Superior temporal gyrus (tissue), 1 donor: ENCODE measurements around the gene CDS1.
"Not testable (repeated sequence)": the region's sequence is repeated elsewhere in the genome, so short reads cannot be mapped to it uniquely, and the experiment has no call there.

Source experiments
- DNase-seq: peaks from one replicate; pipeline ENCODE4 v3.0.0-alpha.2; 2016; ENCODE audit errors: extremely low spot score

CDS1 gene

DNA sequence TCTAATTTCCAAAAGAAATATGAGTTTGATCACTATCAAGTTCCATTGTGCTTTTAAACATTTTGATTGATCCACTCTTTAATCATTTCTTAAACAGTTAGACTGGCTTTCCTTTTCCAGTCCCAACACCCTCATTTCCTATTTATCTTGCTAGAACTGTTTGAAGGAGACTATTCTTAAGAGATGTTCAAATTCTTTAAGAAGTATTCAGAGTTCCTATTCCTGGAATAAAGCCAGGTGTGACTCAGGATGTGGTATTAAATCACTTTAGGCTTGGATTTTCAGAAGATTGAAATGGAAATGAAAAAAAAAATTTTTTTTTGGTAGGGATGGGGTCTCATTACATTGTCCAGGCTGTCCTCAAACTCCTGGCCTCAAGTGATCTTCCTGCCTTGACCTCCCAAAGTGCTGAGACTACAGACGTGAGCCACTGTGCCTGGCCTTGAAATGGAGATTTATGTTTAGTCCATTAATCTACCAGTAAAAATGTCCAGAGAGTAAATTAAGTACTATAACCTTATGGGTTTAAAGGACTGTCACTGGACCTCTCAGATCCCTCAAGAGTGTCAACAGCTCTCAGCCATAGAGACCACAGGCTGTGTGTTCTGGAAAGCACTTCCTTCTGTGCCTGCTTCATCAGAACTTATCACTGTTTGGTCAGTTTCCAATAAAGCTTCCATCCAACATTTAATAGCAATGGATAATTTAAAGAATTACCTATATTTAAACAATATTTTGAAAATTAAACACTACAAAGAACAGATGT, 90.7 kb downstream of the CDS1 start:
- no peak for DNase-seq

DNA sequence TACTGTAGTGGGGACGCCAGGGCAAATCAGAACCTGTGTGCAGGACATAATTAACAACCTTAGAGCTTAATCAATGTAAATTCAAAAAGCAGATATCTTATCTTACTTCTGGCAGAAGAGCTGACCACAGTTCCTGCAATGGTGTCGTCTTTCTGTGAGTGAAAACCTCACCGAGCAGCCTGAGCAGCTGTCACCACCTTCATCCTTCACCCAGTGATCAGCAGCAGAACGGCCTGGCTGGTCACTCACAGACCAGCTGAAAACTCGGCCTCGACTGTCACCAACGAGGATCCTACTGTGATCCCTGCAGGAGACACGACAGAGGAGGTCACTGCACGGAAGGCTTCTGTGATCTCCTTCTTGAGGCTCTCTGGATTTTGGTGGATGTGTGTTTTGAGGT, 94.2 kb downstream of the CDS1 start:
- no peak for DNase-seq

DNA sequence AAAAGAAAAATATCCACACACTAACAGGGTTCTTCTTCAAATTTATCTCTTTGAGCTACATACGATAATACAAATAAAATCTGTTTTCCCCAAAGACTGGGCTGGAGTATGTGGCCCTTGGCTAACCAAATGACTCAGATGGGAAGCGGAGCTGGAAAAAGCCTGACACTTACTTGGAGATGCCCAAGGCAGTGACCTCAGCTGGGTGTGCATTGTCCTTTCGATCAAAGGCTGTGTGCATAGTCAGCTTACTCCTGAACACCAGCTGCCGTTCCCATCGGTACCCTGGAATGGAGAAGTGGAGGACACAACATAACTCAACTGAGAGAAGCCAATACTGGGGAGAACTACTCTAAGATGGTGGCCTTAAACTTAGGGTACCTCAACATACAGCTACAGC, 95.1 kb downstream of the CDS1 start:
- DNase-seq: no peak

DNA sequence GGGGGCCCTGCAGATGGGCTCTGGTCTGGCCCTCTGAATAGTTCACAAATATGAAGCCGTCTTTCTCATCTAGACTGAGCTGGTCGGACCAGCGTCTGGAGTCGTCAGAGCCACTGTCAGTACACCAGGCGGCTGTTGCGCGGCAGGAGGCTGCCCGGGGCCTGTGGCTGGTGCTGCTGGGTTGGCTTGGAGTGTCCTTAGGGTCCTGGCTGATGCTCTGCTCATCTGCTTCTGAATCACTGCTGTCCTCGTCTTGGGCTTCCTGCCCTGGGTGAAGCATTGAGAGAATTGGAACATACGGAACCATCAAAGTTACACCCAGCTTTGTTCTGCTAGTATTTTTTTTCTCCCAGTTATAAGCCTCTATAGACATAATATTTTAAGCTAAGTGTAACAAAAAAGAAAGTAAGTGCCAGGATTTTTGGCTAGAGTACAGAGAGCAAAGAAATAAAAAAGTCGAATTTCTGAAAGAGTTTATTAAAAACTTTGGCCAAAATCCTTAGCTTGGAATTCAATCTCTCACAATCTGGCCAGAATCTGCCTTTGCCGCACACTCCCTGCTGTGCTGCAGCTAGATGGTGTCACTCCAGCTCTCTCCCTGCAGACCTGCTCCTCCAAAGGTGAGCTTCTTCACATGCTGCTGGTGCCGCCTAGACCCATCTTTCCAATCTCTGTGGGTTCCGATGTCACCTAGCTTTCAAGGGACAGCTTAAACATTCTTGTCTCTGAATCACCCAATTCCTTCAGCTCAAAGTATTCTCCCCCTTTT, 96.2 kb downstream of the CDS1 start:
- peak; percentile 36 for DNase-seq

DNA sequence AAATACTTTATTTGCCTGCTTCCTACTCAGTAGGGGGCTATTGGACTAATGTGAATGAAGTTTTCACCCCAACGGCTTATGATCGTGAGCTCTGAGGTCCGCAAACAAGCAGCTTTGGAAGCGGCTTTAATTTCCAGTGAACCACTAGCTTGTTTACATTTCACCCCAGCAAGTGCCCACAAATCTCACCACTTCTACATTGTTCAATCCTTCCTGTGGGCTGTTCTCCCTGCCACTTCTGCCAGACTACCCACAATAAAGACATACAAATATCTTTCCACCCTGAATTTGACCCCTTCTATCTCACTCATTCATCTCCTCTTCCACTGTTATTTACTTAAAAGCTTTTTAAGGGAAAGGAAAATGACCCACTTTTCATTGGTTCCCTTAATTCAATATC, 98.0 kb downstream of the CDS1 start:
- DNase-seq: no peak

DNA sequence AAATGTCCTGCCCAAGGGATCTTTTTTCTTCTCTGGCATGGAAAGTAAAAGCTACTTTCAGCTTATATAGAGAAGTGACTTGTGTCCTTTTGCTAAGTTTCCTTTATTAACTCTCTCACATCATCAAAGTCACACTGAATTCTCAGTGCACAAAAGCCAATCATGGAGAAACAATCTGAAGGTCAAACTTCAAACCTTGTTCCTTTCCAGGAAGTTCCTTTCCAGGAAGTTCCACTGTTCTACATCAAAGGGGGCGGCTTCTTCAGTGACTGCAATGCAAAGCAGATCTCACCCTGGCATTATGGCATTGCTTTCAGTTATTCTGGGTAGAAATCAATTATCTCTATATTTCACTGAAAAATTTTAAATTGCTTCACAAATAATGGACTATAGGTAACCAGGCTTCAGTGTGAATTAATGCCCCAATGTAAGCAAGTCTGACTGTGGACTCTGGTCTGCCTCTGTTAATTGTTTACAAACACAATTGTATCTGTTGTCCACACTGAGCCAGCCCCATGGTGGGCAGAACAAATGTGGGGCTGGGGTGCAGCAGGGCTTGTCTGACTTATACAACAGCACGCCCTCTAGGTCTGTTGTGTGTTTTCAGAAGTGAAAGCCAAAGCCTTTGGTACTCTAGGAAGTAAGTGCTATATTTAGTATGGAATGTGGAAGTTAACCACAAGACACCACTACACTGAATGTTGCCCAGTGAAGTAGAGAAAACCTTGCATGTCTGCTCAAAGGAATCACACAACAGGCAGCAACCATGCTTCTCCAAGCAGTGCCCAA, 98.8 kb downstream of the CDS1 start:
- no peak for DNase-seq

DNA sequence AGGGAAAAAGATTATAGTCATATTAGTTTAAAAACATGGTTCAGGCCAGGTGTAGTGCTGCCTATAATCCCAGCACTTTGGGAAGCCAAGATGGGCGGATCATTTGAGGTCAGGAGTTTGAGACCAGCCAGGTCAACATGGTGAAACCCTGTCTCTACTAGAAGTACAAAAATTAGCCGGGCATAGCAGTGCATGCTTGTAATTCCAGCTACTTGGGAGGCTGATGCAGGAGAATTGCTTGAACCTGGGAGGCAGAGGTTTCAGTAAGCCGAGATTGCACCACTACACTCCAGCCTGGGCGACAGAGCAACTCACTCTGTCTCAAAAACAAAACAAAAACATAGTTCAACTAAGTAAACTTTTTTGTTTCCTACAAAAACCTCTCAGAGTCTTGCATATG, 99.7 kb downstream of the CDS1 start:
- not testable (repeated sequence) for DNase-seq

DNA sequence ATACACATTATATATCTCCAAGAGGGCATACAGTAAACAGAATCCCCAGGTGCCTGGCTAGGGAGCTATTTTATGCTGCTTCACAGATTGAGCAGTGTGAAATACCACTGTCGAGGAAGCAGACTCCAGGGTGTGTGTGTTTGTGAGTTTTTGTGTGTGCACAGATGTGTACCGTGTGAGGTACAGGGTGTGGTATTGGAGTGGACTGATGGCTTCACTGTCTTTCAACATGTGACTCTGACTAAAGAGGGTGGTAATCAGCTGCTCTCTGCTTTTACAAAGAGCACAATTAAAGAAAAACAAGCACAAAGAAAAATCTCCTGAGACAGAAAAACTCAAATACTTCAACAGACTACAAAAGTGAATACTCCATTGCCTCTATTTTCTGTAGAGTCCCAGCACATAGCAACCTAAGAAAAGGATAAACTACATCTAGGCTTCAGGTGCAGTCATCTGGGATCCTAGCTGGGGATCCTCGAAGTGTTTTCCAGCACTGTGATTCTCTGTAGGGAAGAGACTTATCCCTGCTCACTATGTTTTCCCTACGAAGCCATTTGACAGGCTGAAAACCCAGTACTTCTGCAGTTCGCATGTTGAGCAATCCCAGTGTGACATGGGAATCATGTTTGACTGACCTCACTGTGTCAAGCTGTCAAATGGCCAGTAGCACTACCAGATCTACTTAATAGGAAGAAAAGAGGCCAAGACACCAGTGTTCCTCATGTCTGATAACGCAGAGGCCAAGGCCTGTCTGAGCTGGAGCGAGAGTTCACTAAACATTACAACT, 100.3 kb downstream of the CDS1 start:
- no peak for DNase-seq

DNA sequence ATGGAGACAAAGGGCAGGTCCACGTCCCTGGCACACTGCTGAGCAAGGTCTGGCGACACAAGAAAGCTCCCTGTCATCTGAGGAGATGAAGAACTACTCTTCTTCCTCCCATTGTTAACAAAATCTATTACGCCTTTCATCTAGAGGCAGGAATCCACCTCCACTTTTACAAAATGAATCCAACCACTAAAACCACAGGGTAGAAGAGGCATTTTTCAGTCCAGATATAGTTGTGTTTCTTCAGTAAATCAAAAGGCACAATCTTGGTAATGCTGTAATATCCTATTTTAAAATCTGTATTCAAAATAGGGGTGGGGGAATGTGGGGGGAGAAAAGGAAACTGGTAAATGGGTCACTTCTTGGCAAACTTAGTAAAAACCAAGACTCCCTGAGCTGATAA, 101.4 kb downstream of the CDS1 start:
- no peak for DNase-seq

DNA sequence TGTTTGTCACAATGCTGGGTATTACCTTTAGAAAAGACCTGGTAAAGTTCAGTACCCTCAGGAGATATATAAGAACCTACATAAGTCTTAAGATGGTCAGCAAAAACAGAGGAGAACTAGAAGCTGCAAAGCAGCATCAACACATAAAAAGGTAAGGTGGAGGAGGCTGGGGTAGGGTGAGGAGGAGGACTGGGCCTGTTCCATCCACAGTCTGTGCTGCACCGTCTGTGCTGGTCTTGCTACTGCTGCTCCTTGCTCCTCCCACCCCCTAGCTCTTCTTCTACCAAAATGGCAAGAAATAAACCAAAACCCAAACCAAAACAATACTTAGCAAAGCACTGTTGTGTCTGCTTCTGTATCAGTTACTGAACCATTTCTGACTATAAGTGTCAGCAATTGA, 102.2 kb downstream of the CDS1 start:
- no peak for DNase-seq

DNA sequence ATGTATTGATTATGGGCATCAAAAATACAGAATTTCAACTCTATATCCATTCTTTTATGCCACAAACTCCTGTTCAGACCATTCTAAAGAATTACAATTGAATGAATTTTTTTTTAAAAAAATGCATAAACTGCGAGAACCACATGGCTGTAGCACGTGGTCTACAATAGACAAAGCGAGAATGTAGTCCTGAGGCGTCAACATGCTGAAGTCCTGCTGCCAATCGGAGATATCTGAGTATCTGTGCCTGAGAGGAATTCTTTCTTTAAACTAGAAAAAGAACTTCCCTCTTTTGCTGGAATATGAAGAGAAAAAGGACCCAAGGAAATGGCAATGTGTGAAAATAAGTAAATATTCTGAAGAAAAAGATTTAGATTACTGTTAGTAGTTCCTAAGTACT, 105.7 kb downstream of the CDS1 start:
- no peak for DNase-seq

DNA sequence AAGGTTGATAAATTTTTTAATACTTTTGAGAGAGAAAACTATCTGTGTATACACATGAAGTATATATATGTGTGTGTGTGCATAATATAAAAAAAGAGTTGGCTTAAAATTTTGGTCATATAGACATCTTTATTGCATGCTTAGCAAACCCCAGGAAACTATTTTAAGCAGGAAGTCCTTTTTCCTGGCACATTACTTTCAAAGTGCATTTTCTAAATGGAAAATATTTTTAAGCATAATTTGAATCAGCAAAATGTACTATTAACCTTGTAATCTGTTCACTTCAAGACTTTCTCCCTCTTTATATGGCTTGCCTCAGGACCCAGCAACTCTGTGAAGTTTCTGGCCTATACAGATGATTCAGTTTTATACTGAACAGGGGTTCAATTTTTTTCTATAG, 106.3 kb downstream of the CDS1 start:
- DNase-seq: no peak

DNA sequence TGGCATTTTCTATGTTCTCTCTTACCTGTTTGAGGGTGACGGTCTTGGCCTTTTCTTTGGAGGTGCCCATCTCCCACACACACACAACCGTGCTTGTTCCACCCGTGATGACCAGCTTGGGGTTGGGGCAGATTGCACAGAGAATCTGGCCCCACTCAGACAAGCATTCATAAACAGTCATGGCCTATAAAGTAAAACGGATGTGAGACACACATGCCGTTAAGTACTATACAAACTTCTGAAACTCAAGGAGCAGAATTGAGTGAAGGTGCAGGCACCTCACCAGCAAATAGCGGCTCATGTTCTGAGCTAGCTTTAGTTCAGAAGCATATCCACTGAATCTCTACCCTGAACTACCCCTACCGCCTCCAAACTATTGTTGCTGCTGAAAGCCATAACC, 107.6 kb downstream of the CDS1 start:
- DNase-seq: no peak

DNA sequence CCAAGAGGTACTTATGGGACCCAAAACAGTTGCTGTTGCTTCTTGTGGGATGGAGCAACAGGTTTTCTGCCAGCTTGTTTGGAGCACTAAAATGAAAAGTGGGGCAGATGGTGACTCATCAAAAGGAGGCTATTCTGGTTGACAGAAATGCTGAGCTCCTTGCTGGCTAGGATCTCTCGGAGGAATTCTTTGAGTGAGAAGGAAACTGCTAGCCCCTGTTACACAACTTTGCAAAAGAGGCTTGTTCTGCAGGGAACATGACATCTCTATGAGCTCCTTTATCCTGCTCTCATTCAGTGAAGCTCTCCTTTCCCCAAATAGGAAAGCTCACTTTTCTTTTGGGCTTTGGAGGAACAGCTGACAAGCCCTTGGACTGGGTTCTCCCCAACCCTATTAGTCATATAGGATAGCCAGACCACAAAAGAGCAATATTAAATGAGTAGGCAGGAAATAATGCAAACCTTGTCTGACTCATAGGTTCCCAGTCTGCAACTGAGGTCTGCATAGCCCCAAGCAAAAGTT, 108.3 kb downstream of the CDS1 start:
- peak; percentile 77 for DNase-seq

DNA sequence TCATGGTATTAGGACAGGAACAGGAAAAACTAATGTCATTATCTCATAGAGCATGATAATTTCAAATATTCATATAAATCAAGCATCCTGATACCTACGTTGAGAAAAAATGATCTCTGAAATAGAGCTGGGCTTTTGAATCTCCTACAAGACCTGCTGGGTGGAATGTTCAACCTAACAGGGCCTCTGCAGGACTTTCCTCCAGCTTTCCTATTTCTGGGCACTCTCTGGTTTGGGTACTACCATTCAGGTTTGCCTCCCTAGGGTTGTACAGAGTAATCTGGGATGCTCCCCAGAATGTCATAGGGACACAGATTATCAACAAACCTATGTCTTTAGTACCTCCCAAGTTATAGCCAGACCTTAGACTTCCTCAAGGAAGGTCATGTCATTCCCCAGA, 108.9 kb downstream of the CDS1 start:
- DNase-seq: no peak

DNA sequence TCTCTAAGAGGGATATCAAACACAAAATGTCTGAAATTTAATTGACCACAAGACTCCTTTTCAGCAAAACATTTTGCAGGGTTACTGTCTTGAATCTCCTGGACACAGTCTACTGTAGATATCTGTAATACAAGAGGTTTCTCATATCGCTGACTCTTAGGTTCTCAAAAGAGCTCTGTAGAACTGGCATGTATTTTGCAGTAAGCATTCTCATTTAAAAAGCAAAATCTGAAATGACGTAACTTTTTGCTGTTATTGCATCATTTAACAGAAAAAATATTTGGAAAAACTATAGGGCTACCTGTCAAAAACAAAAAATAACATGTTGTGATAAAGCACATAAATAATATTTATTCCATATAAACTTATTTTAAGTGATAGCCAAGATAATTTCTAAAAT, 114.2 kb downstream of the CDS1 start:
- DNase-seq: no peak

DNA sequence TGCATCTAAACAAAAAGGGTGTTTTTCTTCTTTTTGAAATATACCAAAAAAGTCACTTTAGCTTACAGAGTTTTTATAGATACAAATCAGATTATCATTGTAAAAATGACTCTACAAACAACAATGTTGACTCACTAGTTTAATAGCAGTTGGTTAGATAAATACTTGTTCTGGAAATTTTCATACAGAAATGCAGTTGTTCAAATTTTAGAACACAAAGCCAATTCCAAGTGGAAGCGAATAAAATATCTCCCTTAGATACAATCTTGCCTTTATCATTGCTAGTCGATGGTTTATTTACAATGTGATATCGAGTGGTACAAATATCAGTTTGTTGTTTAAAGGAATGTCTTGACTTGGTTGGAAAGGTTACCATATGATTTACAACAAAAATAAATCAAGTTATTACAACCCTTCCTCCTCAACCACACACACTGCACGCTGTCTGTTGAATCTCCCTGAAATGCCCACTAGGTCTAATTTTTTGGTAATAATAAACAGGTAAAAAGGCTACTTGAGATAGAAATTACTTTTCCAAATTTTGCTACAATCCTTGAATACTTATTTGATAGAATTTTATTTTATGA, 114.8 kb downstream of the CDS1 start:
- no peak for DNase-seq

DNA sequence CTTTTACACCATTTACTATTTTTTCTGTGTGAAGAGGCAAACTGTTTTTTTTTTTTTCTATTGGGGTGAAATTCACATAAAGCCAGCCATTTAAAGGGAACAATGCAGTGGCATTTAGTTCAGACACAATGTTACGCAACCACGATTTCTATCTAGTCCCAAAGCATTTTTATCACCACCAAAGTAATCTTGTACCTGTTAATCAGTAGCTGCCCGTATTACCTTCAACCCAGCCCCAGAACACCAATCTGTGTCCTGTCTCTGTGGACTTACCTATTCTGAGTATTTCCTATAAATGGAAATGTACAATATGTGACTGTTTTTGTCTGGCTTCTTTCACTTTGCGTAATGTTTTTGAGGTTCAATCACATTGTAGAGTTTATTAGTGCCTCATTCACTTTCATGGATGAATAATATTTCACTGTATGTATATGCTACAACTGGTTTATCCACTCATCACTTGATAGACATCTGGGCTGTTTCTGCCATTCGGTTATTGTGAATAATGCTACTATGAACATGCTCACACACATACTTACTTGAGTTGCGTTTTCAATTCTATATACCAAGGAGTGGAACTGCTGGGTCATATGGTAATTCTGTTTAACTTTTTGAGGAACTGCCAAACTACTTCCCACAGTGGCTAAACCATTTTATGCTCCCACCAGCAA, 116.2 kb downstream of the CDS1 start:
- no peak for DNase-seq
